Neutrophil (primary cell): ENCODE results near the gene HOXB2.

Experiments used
- H3K27ac ChIP-seq: fragments of 200-600 bp; sonication (generic); 2 replicates; pipeline ENCODE4 v1.5.1; 2016; ENCODE audit warnings: mild to moderate bottlenecking, moderate library complexity
- H3K27me3 ChIP-seq: fragments of 200-600 bp; sonication (generic); 2 replicates; pipeline ENCODE4 v1.6.0; 2016; ENCODE audit warnings: mild to moderate bottlenecking
- H3K36me3 ChIP-seq: fragments of 200-600 bp; sonication (generic); 2 replicates; pipeline ENCODE4 v1.5.1; 2017
- H3K4me1 ChIP-seq, 2 experiments: fragments of 200-600 bp in 1 of 2; sonication (generic) in 1 of 2; 1 replicate in 1 of 2; 2 replicates in 1 of 2; pipeline versions ENCODE4 v1.5.1 to v1.6.1; 2013 to 2016; ENCODE audit warnings: low read depth in 1 of 2, low read length in 1 of 2, mild to moderate bottlenecking in 1 of 2, moderate library complexity in 1 of 2; ENCODE audit not compliant: control insufficient read depth in 1 of 2, insufficient read depth in 1 of 2
- H3K4me3 ChIP-seq, 2 experiments: fragments of 200-600 bp in 1 of 2; sonication (generic) in 1 of 2; 1 replicate in 1 of 2; 2 replicates in 1 of 2; pipeline ENCODE4 v1.5.1; 2013 to 2016; ENCODE audit warnings: low read depth in 1 of 2, low read length in 1 of 2, mild to moderate bottlenecking in 1 of 2, moderate library complexity in 1 of 2
- H3K9me3 ChIP-seq: fragments of 200-600 bp; sonication (generic); 2 replicates; pipeline ENCODE4 v1.5.1; 2016
- CTCF ChIP-seq: fragments of 200-600 bp; sonication (generic); IDR thresholded peaks from 2 replicates; pipeline ENCODE4 v1.5.1; 2016; ENCODE audit warnings: antibody characterized with exemption

The HOXB2 gene

GRCh38 chr17:48577330-48577945 lies 32.5 kb upstream of the HOXB2 start:
- no peak for TF ChIP-seq CTCF
- Histone ChIP-seq H3K36me3 (no peaks in the 10 kb centered on the region), H3K9me3 (no peaks in the 10 kb centered on the region), H3K27ac (no peak overlapping the region), H3K4me3 (no peak overlapping the region), H3K4me1 (peaks cover 0 to 4% of the 10 kb centered on the region in 2 experiments), H3K27me3 (peaks cover 100% of the 10 kb centered on the region)

- Histone ChIP-seq H3K36me3 (no peaks in the 10 kb centered on the region), H3K4me3 (no peak overlapping the region), H3K27me3 (peaks cover 100% of the 10 kb centered on the region), H3K4me1 (peaks cover 0 to 4% of the 10 kb centered on the region in 2 experiments), H3K9me3 (no peaks in the 10 kb centered on the region), H3K27ac (no peak overlapping the region)
- TF ChIP-seq CTCF: no peak
Measured at GRCh38 chr17:48576479-48577309, 31.8 kb upstream of the HOXB2 start.

GRCh38 chr17:48575673-48576478 lies 31.0 kb upstream of the HOXB2 start:
- TF ChIP-seq CTCF: no peak
- no peak overlapping the region for H3K27ac ChIP-seq
- no peaks in the 10 kb centered on the region for H3K36me3 ChIP-seq
- no peaks in the 10 kb centered on the region for H3K9me3 ChIP-seq
- peaks cover 100% of the 10 kb centered on the region for H3K27me3 ChIP-seq
- no peak overlapping the region for H3K4me3 ChIP-seq
- peaks cover 0 to 4% of the 10 kb centered on the region in 2 experiments for H3K4me1 ChIP-seq

DNA sequence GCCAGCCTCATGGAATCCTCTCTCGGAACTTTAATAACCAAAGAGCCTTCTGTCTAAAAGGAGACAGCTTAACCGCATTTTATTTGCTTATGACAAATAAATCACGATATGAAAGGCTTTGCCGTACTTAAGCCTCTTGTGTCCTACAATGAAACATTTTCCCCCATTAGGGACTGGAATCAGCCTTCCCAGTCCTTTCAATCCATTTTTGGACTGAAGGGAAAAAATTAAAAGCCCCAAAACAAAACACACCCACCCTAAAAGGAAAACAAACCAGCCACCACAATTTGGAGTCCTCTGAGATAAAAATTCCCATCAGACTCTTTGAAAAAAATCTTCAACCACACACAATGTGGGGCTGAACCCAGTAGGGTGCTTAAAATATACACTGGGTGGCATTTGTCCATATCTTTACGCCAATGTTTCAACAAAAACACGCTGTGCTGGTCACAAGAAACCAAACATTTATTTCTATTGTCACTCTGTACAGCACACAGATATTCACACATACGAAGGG lies 30.2 kb upstream of the HOXB2 start:
- no peak overlapping the region for H3K4me3 ChIP-seq
- H3K36me3 ChIP-seq: no peaks in the 10 kb centered on the region
- H3K27ac ChIP-seq: no peak overlapping the region
- H3K4me1 ChIP-seq: peaks cover 0 to 4% of the 10 kb centered on the region in 2 experiments
- peaks cover 100% of the 10 kb centered on the region for H3K27me3 ChIP-seq
- no peak for TF ChIP-seq CTCF
- no peaks in the 10 kb centered on the region for H3K9me3 ChIP-seq

DNA sequence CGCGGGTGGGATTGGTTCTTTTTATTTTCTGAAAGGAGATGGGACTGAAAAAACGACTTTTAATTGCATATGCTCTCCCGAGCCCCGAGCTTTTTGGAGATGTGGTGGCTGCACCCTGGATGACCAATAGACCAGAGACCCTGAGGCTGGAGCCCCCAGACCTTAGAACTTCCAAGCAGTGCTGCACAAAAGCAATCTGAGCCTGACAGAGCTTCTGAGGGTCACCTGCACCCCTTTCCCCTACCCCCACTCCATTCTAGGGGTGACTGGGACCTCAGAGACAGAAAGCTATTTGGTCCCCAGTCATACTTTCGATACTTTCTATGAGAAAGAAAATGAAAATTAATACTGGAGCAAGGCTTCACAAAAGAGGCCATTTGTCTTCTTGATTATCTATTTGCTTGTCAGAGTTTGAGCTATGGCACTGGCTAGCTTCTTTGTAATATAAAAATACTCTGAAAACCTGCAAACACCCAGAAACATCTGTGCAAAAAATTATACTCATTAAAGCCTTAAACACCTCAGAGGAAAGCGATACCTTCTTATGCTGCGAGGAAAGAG lies 29.7 kb upstream of the HOXB2 start:
- H3K36me3 ChIP-seq: no peaks in the 10 kb centered on the region
- H3K4me1 ChIP-seq: peaks cover 0 to 4% of the 10 kb centered on the region in 2 experiments
- H3K9me3 ChIP-seq: no peaks in the 10 kb centered on the region
- peaks cover 100% of the 10 kb centered on the region for H3K27me3 ChIP-seq
- H3K27ac ChIP-seq: no peak overlapping the region
- no peak overlapping the region for H3K4me3 ChIP-seq
- TF ChIP-seq CTCF: no peak
